Pancreas (tissue), 10 donors: ENCODE measurements around the gene TAS1R2. TPM values are rescaled to one million over a fixed set of nuclear protein-coding genes. Genes with fewer than 3 reads are reported as not detected.

Source experiments
- ATAC-seq, 4 donors: fragments of 200-7000 bp; cut with Tn5 transposase; one replicate each; pipeline versions ENCODE4 v1.8.0 to v1.9.1; 2020; ENCODE audit warnings: mild to moderate bottlenecking in 4 of 4, moderate library complexity in 4 of 4
- DNase-seq, 6 donors: peaks; one replicate each; pipeline ENCODE4 v3.0.0-alpha.2; 2020
- FAIRE-seq: peaks from 2 replicates; lab custom pipeline; 2012; peaks lifted over from hg19 to GRCh38; lab: Jason Lieb, UNC
- H3K27ac ChIP-seq, 4 donors: fragments of 200-600 bp; sonication (generic); 1 replicate in 3 of 4; 2 replicates in 1 of 4; pipeline versions ENCODE4 v1.5.0 to v1.8.0; 2020
- H3K27me3 ChIP-seq, 4 donors: fragments of 200-600 bp; one replicate each; pipeline ENCODE4 v1.8.0; 2021
- H3K36me3 ChIP-seq, 3 donors: fragments of 200-600 bp; sonication (generic) in 1 of 3; one replicate each; pipeline versions ENCODE4 v1.5.0 to v1.8.0; 2020 to 2021
- H3K4me1 ChIP-seq, 3 donors: fragments of 200-600 bp; one replicate each; pipeline ENCODE4 v1.8.0; 2021
- H3K4me3 ChIP-seq, 4 donors: fragments of 200-600 bp; sonication (generic) in 2 of 4; one replicate each; pipeline versions ENCODE4 v1.5.0 to v1.8.0; 2020 to 2021
- H3K9me3 ChIP-seq, 4 donors: fragments of 200-600 bp; one replicate each; pipeline ENCODE4 v1.8.0; 2021
- WGBS, 2 donors: extraction: QIAGEN DNeasy Blood & Tissue Kit; methylation state at CpG; one replicate each; pipeline ENCODE4 v1.1.7; 2013; 5-methylcytosine and 5-hydroxymethylcytosine counted together
- intact Hi-C, 3 donors: fragments of 100-400 bp; cut with DNase I; formaldehyde crosslinking; loops; one replicate each; pipeline versions ENCODE4 v1.11.1 to v1.14.2; 2022
- polyA plus RNA-seq, 2 donors: library from polyadenylated mRNA; stranded (reverse); fragments of 200-250 nt; gene quantifications; one replicate each; pipeline ENCODE4 v1.2.3, GENCODE V29; 2013
- total RNA-seq, 6 donors: library from RNA; stranded (reverse); fragmentation: NEBNext Ultra II Directional in 4 of 6; extraction: Animal tissue kit (Norgen Biotek cat#: 25700) in 4 of 6; gene quantifications; one replicate each; pipeline versions ENCODE4 v1.2.1 to v1.2.4, GENCODE V29; 2021 to 2023
- TF ChIP-seq, protein P1 (sequence below), 4 donors: fragments of 200-600 bp; sonication (generic) in 3 of 4; IDR thresholded peaks; one replicate each; pipeline versions ENCODE4 v1.5.0 to v1.8.0; 2021; ENCODE audit warnings: antibody characterized with exemption in 4 of 4
- donor health status: healthy with polysubstance abuse.
- donor health status: DM: no; HTN: no; CAD: no; lungs with moderate emphysema.
- donor health status: DM: no; HTN: no; CAD: no.
- donor health status: control.
- donor health status: control.
- donor health status: Bipolar disorder and iron deficiency.
- donor health status: DM: yes; HTN: yes; CAD: no.
- donor health status: DM: no; HTN: no; CAD: no.
- donor health status: DM: no; HTN: no; CAD: no.
- donor health status: DM: yes; HTN: yes; CAD: no.

TAS1R2 gene
- total and polyA plus RNA-seq, 8 donors = not detected

DNA sequence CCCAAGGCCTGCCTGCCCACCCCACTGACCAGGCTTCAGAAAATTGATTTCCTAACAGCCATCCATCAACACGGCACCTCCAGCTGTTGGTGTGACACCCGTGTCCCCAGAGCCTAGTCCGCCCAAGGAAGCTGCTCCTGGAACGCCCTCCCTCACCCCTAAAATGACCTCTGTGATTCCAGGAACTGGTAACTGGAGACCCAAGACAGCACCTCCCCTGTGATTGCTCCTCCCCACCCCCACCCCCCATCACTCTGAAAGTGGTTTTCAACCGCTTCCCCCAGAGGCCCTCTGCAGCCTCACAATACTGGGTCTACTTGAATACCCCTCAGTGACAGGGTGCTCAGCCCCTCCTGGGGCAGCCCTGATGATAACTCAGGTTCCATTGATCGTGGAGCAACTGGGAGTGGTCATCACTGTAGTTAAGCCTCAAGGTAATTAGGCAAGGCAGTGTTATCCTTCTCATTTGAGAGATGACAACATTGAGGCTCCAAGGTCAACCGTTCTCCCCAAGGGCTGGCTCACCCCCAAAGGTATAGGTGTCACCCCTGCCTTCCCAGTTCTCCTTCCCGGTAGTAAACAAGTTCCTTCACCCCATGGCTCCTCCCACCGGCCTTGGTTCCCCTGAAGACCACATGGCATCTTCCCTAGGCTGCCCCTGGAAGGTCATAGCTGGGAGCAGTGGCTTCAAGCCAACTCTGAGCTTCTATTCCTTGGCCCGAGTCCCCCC lies 52.0 kb downstream of the TAS1R2 start:
- H3K36me3 ChIP-seq = no peaks in the 10 kb centered on the region
- DNase-seq (no peak), FAIRE-seq (no peak), ATAC-seq (no peak)
- H3K4me3 ChIP-seq = no peak overlapping the region
- 56 to 59% methylated on average over 10 of the region's 10 CpGs for WGBS, 2 donors
- TF ChIP-seq, protein P1, sequence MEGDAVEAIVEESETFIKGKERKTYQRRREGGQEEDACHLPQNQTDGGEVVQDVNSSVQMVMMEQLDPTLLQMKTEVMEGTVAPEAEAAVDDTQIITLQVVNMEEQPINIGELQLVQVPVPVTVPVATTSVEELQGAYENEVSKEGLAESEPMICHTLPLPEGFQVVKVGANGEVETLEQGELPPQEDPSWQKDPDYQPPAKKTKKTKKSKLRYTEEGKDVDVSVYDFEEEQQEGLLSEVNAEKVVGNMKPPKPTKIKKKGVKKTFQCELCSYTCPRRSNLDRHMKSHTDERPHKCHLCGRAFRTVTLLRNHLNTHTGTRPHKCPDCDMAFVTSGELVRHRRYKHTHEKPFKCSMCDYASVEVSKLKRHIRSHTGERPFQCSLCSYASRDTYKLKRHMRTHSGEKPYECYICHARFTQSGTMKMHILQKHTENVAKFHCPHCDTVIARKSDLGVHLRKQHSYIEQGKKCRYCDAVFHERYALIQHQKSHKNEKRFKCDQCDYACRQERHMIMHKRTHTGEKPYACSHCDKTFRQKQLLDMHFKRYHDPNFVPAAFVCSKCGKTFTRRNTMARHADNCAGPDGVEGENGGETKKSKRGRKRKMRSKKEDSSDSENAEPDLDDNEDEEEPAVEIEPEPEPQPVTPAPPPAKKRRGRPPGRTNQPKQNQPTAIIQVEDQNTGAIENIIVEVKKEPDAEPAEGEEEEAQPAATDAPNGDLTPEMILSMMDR (IDR thresholded peaks at IDR 0.05) = no peak
- no peak overlapping the region for H3K27ac ChIP-seq
- no peaks in the 10 kb centered on the region for H3K9me3 ChIP-seq
- H3K27me3 ChIP-seq = no peaks in the 10 kb centered on the region
- H3K4me1 ChIP-seq = no peaks in the 10 kb centered on the region
- intact Hi-C loops = no loop called here

DNA sequence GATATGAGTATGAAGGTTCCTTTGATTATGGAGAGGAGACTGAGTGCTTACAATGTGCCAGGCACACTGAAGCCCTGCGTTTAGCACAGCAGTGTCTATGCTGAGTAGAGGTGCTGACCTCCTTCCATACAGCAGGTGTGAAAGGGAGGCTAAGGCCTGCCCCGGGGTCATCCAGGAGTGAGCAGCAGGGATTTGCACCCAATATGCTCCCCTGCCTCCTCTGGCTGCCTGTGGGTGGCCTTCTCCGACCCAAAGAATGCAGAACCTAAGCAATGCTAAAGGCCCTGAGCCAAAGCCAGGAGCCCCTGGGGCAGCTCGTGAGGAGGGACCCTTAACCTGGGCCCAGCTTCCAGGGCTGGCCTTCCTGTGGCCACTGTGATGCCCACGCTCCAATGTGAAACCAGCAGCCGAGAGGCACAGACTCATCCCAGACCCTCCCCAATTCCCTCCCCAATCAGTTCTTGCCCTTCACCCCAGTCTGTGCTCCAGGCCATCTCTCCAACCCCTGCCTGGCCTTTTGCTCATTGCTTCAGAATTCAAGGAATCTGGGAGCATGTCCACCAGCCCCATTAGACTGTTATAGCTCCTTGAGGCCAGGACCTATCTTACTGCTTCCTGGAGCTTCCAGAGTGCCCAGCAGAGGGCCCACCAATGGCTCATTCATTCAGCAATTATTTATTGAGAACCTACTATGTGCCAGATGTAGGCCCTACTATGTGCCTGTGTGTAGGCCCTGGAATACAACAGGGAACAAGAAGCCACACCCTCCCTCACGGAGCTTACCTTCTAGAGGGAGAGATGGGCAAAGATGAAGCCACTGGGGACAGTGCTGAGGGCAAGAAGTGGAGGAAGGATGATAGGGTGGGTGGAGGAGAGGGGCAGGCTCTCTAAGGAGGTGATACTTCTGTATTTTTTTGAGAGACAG lies 53.3 kb downstream of the TAS1R2 start:
- no peaks in the 10 kb centered on the region for H3K27me3 ChIP-seq
- intact Hi-C loops = no loop called here
- TF ChIP-seq, protein P1 (IDR thresholded peaks at IDR 0.05) = no peak
- no peaks in the 10 kb centered on the region for H3K4me1 ChIP-seq
- DNase-seq (no peak), FAIRE-seq (no peak), ATAC-seq (no peak)
- no peaks in the 10 kb centered on the region for H3K36me3 ChIP-seq
- no peak overlapping the region for H3K27ac ChIP-seq
- H3K4me3 ChIP-seq = no peak overlapping the region
- no peaks in the 10 kb centered on the region for H3K9me3 ChIP-seq
- WGBS, 2 donors = 71 to 72% methylated on average over 7 of the region's 7 CpGs

DNA sequence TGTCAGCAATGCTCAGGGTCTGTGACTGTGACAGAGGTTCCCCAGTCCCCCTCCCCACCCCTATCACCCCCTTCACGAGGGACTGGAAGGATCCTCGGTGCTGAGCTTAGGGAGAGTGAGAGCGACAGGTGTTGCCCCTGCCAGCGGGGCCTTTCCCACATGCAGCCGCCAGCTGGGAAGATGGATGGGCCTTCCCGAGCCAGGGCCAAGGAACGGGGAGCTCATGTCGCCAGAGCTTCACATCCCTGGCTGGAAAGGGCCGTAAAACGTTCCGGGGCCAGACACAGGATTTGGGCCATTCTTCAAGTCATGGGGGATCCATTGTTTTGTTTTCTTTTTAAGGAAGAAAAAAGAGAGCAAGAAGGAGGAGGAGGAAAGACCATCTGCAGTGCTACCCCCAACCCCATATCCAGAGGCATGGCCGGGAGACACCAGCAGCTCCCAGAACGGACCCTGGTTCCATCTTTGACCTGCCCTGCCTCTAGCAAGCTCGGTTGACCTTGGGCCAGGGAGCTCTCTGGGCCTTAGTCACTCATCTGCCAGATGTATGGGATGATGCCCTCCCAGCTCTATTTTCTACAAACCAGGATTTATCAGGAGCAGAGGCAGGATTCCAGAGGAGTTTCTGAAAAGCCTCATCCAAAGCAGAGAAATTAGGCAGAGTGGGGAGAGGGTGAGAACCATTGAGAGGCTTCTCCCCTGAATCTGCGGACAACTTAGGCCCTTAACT lies 54.1 kb downstream of the TAS1R2 start:
- WGBS, 2 donors = 51 to 54% methylated on average over 15 of the region's 15 CpGs
- TF ChIP-seq, protein P1 (IDR thresholded peaks at IDR 0.05) = no peak
- Histone ChIP-seq H3K4me3 (no peak overlapping the region), H3K9me3 (no peaks in the 10 kb centered on the region), H3K36me3 (no peaks in the 10 kb centered on the region), H3K4me1 (no peaks in the 10 kb centered on the region), H3K27ac (no peak overlapping the region), H3K27me3 (no peaks in the 10 kb centered on the region)
- FAIRE-seq = no peak
- ATAC-seq = no peak
- no peak for DNase-seq
- intact Hi-C loops = no loop called here

- WGBS, 2 donors = 24 to 35% methylated on average over 10 of the region's 10 CpGs
- TF ChIP-seq, protein P1 (IDR thresholded peaks at IDR 0.05) = no peak
- ATAC-seq (no peak), DNase-seq (no peak), FAIRE-seq (no peak)
- H3K36me3 ChIP-seq = no peaks in the 10 kb centered on the region
- intact Hi-C loops = no loop called here
- no peak overlapping the region for H3K4me3 ChIP-seq
- H3K9me3 ChIP-seq = no peaks in the 10 kb centered on the region
- no peaks in the 10 kb centered on the region for H3K27me3 ChIP-seq
- H3K27ac ChIP-seq = no peak overlapping the region
- H3K4me1 ChIP-seq = no peaks in the 10 kb centered on the region
These were observed 55.6 kb downstream of the TAS1R2 start for GRCh38 chr1:18803851-18804250.
